ENCODE measurements around the gene LCE2D.

Gene LCE2D

DNA sequence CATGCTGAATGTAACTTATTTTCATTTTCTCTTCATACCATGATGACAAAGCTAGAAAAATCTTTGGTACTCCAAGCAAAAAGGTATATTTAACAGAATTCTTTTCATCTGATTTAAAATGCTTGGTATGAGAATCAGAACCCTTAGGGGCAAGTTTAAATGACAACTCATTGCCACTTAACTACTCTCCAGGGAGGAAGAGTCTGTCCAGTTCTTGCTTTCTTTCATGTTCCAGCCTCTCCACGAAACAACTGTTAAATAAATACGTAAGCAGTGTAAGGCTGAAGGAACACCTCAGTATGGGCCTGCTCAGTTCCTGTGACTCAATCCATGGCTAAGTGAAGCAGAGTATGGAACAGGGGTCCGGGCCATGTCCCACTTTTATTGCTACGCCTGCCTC lies 36.6 kb downstream of the LCE2D start (continued):
- TF ChIP-seq, protein P1, sequence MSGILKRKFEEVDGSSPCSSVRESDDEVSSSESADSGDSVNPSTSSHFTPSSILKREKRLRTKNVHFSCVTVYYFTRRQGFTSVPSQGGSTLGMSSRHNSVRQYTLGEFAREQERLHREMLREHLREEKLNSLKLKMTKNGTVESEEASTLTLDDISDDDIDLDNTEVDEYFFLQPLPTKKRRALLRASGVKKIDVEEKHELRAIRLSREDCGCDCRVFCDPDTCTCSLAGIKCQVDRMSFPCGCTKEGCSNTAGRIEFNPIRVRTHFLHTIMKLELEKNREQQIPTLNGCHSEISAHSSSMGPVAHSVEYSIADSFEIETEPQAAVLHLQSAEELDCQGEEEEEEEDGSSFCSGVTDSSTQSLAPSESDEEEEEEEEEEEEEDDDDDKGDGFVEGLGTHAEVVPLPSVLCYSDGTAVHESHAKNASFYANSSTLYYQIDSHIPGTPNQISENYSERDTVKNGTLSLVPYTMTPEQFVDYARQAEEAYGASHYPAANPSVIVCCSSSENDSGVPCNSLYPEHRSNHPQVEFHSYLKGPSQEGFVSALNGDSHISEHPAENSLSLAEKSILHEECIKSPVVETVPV (CRISPR knock-in tag; IDR thresholded peaks at IDR 0.05), result no peak
- no peak for TF ChIP-seq PPARA (CRISPR knock-in tag; IDR thresholded peaks at IDR 0.05; ENCODE audit: borderline replicate concordance)
- TF ChIP-seq, protein P2, sequence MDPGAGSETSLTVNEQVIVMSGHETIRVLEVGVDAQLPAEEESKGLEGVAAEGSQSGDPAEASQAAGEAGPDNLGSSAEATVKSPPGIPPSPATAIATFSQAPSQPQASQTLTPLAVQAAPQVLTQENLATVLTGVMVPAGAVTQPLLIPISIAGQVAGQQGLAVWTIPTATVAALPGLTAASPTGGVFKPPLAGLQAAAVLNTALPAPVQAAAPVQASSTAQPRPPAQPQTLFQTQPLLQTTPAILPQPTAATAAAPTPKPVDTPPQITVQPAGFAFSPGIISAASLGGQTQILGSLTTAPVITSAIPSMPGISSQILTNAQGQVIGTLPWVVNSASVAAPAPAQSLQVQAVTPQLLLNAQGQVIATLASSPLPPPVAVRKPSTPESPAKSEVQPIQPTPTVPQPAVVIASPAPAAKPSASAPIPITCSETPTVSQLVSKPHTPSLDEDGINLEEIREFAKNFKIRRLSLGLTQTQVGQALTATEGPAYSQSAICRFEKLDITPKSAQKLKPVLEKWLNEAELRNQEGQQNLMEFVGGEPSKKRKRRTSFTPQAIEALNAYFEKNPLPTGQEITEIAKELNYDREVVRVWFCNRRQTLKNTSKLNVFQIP (CRISPR knock-in tag; IDR thresholded peaks at IDR 0.05; ENCODE audit: borderline replicate concordance, low read depth), result no peak
- no peak for TF ChIP-seq SNAI2 (CRISPR knock-in tag; IDR thresholded peaks at IDR 0.05)
- no peak for TF ChIP-seq ISL1 (CRISPR knock-in tag; IDR thresholded peaks at IDR 0.05)

DNA sequence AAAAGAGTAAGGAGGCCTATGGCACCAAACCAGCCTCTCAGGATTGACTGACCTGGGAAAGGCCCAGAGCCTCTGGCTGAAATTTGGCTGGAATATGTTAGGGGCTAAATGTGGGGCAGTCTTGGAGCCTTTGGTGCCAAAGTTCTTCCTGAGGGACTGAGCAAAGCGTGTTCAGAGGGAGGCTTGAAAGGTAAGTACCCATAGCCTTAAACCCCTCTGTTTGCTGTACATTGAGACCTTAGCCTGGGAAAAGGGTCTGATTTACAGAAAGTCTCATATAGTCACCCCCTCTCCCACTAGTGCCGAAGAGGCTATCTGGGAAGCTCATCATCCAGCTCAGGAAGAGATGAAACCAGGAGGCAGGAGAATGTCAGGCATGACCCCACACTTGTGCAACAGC lies 44.7 kb downstream of the LCE2D start, which contains the start of gene LCE4A:
Gene LCE4A (plus strand): TSS at position 301 of the 400 bp plus-strand sequence. CDS start 916 bp downstream, outside the sequence.
- TF ChIP-seq, protein P1 (CRISPR knock-in tag; IDR thresholded peaks at IDR 0.05), result no peak
- TF ChIP-seq GLIS3 (CRISPR knock-in tag; IDR thresholded peaks at IDR 0.05), result no peak
- no peak for TF ChIP-seq ZC3H10 (CRISPR knock-in tag; IDR thresholded peaks at IDR 0.05)
- TF ChIP-seq ESRRG (CRISPR knock-in tag; IDR thresholded peaks at IDR 0.05), result no peak
- TF ChIP-seq TOX (CRISPR knock-in tag; IDR thresholded peaks at IDR 0.05; ENCODE audit: borderline replicate concordance), result no peak
- no peak for TF ChIP-seq OSR1 (CRISPR knock-in tag; IDR thresholded peaks at IDR 0.05)
- TF ChIP-seq, protein P3, sequence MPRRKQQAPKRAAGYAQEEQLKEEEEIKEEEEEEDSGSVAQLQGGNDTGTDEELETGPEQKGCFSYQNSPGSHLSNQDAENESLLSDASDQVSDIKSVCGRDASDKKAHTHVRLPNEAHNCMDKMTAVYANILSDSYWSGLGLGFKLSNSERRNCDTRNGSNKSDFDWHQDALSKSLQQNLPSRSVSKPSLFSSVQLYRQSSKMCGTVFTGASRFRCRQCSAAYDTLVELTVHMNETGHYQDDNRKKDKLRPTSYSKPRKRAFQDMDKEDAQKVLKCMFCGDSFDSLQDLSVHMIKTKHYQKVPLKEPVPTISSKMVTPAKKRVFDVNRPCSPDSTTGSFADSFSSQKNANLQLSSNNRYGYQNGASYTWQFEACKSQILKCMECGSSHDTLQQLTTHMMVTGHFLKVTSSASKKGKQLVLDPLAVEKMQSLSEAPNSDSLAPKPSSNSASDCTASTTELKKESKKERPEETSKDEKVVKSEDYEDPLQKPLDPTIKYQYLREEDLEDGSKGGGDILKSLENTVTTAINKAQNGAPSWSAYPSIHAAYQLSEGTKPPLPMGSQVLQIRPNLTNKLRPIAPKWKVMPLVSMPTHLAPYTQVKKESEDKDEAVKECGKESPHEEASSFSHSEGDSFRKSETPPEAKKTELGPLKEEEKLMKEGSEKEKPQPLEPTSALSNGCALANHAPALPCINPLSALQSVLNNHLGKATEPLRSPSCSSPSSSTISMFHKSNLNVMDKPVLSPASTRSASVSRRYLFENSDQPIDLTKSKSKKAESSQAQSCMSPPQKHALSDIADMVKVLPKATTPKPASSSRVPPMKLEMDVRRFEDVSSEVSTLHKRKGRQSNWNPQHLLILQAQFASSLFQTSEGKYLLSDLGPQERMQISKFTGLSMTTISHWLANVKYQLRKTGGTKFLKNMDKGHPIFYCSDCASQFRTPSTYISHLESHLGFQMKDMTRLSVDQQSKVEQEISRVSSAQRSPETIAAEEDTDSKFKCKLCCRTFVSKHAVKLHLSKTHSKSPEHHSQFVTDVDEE (CRISPR knock-in tag; IDR thresholded peaks at IDR 0.05), result no peak
- no peak for TF ChIP-seq TCF4 (CRISPR knock-in tag; IDR thresholded peaks at IDR 0.05; ENCODE audit: borderline replicate concordance)
- no peak for ATAC-seq
